ENCODE data around the gene KANTR.

Gene KANTR

DNA sequence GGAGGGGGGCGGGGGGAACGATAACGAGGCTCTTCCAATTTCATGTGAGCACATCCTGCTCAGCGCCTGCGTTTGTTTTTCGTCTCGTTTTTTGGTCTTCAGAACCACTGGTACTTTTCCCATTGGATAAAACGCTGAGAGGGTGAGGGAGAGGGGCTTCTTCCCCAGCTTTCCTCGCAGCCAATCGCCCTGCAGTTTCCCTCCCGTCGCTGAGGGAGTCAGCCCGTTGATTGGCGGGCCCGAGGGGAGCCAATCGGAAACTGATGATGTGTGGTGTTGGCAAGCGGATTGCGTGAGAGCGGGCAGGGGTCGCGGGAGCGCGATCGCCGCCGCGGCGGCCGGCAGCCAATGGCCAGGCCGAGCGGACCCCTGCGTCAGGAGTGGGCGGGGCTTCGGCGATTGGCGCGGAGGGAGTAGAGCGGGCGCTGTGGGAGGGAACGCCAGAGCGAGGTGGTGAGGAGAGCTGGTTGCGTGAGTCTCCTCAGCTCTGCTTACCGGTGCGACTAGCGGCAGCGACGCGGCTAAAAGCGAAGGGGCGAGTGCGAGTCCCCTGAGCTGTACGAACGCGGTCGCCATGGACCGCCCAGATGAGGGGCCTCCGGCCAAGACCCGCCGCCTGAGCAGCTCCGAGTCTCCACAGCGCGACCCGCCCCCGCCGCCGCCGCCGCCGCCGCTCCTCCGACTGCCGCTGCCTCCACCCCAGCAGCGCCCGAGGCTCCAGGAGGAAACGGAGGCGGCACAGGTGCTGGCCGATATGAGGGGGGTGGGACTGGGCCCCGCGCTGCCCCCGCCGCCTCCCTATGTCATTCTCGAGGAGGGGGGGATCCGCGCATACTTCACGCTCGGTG, 11.8 kb upstream of the KANTR start, which contains the start of gene TSPYL2:
Gene TSPYL2 (plus strand): TSS at position 443 of the 848 bp plus-strand sequence. CDS start 132 bp downstream, at position 575.
- peak; percentile 90 for DNase-seq

DNA sequence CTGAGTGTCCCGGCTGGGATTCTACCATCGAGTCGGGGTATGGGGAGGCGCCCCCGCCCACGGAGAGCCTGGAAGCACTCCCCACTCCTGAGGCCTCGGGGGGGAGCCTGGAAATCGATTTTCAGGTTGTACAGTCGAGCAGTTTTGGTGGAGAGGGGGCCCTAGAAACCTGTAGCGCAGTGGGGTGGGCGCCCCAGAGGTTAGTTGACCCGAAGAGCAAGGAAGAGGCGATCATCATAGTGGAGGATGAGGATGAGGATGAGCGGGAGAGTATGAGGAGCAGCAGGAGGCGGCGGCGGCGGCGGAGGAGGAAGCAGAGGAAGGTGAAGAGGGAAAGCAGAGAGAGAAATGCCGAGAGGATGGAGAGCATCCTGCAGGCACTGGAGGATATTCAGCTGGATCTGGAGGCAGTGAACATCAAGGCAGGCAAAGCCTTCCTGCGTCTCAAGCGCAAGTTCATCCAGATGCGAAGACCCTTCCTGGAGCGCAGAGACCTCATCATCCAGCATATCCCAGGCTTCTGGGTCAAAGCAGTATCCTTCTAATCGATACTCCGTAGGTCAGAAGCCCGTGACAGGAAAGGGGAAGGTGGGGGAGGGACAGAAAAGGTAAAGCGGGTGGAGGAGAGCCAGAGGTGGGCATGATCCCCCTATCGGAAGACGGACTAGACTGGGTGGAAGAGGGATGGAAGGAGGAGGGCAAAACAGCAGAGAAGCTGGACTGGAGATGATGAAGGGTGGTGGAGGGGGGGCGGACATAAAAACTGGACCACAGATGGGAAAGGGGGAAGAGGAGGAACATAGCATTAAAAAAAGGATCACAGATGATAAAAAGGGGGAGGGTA, 10.9 kb upstream of the KANTR start:
- DNase-seq = no peak

GRCh38 chrX:53084043-53084570, 9.8 kb upstream of the KANTR start:
- no peak for DNase-seq

- no peak for DNase-seq
Observed at GRCh38 chrX:53084863-53085262, 9.1 kb upstream of the KANTR start.

GRCh38 chrX:53085661-53086229, 8.2 kb upstream of the KANTR start:
- DNase-seq = no peak

- no peak for DNase-seq
Observed at GRCh38 chrX:53086464-53086863, 7.5 kb upstream of the KANTR start.

DNA sequence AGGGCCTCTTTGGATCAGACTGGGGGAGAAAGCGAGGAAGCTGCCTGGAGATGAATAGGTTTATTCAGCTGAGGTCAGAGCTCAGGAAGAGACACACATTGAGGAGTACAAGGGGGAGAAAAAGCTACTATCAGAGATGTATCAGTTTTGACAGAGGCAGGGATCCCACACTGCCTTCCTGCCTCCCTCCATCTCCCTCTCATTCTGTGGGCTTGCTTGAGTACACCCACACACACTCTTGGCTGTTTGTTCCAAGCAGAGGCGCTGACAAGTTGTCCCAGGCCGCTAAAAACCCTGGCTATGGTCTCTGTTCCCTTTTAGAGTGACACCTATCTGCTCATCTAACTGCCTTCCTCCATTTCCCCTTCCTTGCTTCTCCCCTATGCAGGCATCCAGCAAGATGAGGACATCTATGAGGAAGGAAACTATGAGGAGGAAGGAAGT, 6.5 kb upstream of the KANTR start:
- no peak for DNase-seq

- peak; percentile 69 for DNase-seq
Observed at GRCh38 chrX:53088136-53088974, 5.6 kb upstream of the KANTR start.

DNA sequence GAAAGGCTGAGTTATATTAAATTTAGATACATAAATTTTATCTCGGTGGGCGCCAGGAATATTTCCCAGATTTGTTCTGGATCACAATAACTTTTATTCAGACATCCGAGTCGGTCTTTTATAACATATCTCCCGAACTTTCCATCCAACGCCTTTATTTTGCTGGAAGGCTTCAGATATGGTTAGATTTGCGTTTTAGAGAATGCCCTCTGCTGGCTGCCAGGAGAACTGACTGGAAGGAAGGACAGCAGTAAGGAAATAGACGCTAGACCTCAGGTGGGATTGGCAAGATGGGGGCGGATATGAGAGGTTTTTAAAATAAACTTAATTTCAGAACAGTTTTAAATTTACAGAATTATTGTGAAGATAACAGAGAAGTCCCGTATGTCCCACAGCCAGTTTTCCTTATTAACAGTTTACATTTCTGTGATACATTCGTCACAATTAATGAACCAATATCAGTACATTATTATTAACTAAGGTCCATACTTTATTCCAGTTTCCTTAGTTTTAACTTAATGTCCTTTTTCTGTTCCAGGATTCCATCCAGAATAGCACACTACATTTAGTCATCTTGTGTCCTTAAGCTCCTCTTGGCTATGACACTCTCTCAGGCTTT, 4.6 kb upstream of the KANTR start:
- peak; percentile 27 for DNase-seq

GRCh38 chrX:53089925-53090324, 4.0 kb upstream of the KANTR start:
- no peak for DNase-seq

- no peak for DNase-seq
Observed at GRCh38 chrX:53091354-53091753, 2.6 kb upstream of the KANTR start.

GRCh38 chrX:53093177-53093655, 726 bp upstream of the KANTR start:
- peak; percentile 49 for DNase-seq

- no peak for DNase-seq
Observed at GRCh38 chrX:53094582-53094905, 602 bp downstream of the KANTR start.

GRCh38 chrX:53095796-53096195, 1.9 kb downstream of the KANTR start:
- DNase-seq = no peak

GRCh38 chrX:53114864-53115549, 21.1 kb downstream of the KANTR start:
- DNase-seq = no peak

- no peak for DNase-seq
Observed at GRCh38 chrX:53115550-53115874, 21.6 kb downstream of the KANTR start.

- DNase-seq = no peak
Observed at GRCh38 chrX:53116101-53116500, 22.2 kb downstream of the KANTR start.

- DNase-seq = no peak
Observed at GRCh38 chrX:53122013-53122412, 28.1 kb downstream of the KANTR start.

GRCh38 chrX:53125506-53125905, 31.6 kb downstream of the KANTR start:
- DNase-seq = no peak

DNA sequence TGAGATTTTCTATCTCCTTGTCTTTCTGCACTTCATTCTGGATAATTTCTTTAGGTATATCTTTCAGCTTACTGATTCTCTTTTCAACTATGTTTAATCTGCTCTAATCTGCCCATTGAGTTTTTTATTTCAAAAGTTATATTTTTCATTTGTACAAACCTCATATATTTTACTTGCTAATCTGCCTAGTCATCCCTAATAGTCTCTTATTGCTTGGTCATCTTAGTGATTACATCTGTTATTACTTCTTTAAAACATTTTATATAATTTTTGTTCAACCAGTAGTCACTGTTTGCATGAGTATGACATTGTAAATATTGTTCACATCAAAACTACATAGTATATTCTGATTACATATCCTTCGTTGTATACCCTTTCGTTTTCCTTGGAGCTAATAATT, 32.4 kb downstream of the KANTR start:
- DNase-seq = no peak

GRCh38 chrX:53128097-53128749, 34.3 kb downstream of the KANTR start:
- no peak for DNase-seq

Data from NCI-H526 treated with DMSO at 0.1 percent for 48 hours (cell line).